Upper lobe of left lung (tissue), 6 donors: ENCODE data around the gene PLVAP. TPM values are rescaled to one million over a fixed set of nuclear protein-coding genes. Genes with fewer than 3 reads are reported as not detected.

Experiments
- ATAC-seq, 2 donors: fragments of 200-7000 bp; cut with Tn5 transposase; one replicate each; pipeline ENCODE4 v1.9.1; 2022; ENCODE audit warnings: mild to moderate bottlenecking in 2 of 2, moderate library complexity in 2 of 2; ENCODE audit not compliant: low FRiP score in 2 of 2
- DNase-seq, 2 donors: peaks; one replicate each; pipeline ENCODE4 v3.0.0-alpha.2; 2019 to 2020
- H3K27ac ChIP-seq, 4 donors: fragments of 200-600 bp; sonication (generic); one replicate each; pipeline ENCODE4 v1.5.1; 2016 to 2019
- H3K27me3 ChIP-seq, 4 donors: fragments of 200-600 bp; sonication (generic); one replicate each; pipeline ENCODE4 v1.5.1; 2017 to 2019
- H3K36me3 ChIP-seq, 4 donors: fragments of 200-600 bp; sonication (generic); one replicate each; pipeline ENCODE4 v1.5.1; 2016 to 2019
- H3K4me1 ChIP-seq, 4 donors: fragments of 200-600 bp; sonication (generic); one replicate each; pipeline ENCODE4 v1.5.1; 2018 to 2019
- H3K4me3 ChIP-seq, 4 donors: fragments of 200-600 bp; sonication (generic); one replicate each; pipeline ENCODE4 v1.5.1; 2017 to 2019; ENCODE audit warnings: mild to moderate bottlenecking in 2 of 4, moderate library complexity in 1 of 4
- H3K9me3 ChIP-seq, 4 donors: fragments of 200-600 bp; sonication (generic); one replicate each; pipeline ENCODE4 v1.5.1; 2018 to 2019
- CTCF ChIP-seq, 6 experiments: fragments of 450-650 bp in 4 of 6; fragments of 200-600 bp in 2 of 6; sonication (generic) in 2 of 6; IDR thresholded peaks; one replicate each; pipeline ENCODE4 v1.5.1; 2016 to 2019; ENCODE audit warnings: antibody characterized with exemption in 6 of 6
- EP300 ChIP-seq, 4 donors: sonication (generic); formaldehyde crosslinking; IDR thresholded peaks; one replicate each; pipeline ENCODE4 v1.5.1; 2017; ENCODE audit warnings: antibody characterized with exemption in 4 of 4, control low read depth in 2 of 4
- POLR2A ChIP-seq, 4 donors: fragments of 450-650 bp; IDR thresholded peaks; one replicate each; pipeline ENCODE4 v1.5.1; 2016 to 2017; ENCODE audit warnings: antibody characterized with exemption in 4 of 4, mild to moderate bottlenecking in 2 of 4
- POLR2AphosphoS5 ChIP-seq, 2 donors: sonication (generic); formaldehyde crosslinking; IDR thresholded peaks; one replicate each; pipeline ENCODE4 v1.5.1; 2017; ENCODE audit warnings: antibody characterized with exemption in 2 of 2
- WGBS, 2 donors: methylation state at CpG; one replicate each; pipeline ENCODE4 v1.1.5; 2017 to 2018; 5-methylcytosine and 5-hydroxymethylcytosine counted together
- total RNA-seq, 6 donors: library from RNA; depleted of rRNA in 4 of 6; stranded (reverse); fragments of >200 nt in 4 of 6; gene quantifications; one replicate each; pipeline versions ENCODE4 v1.1.0 to v1.2.1, GENCODE V29; 2016 to 2021
- donor health status: DM: no; HTN: no; CAD: no; lungs with moderate emphysema.
- donor health status: DM: no; HTN: yes; CAD: no; lungs with severe emphysema.

The PLVAP gene
- total RNA-seq, 6 donors from 2014 or later, result 1.0 to 103 (median 6.9) TPM

GRCh38 chr19:17336872-17337674 is 40.1 kb downstream of the PLVAP start, which contains the start of gene GTPBP3:
Gene GTPBP3 (plus strand): TSS chr19:17337553. CDS start chr19:17337612, 59 bp downstream.
- H3K36me3 ChIP-seq, result peaks cover 0 to 10% (median 3%) of the 10 kb centered on the region in 4 donors
- no peak for TF ChIP-seq EP300 (IDR thresholded peaks at IDR 0.05)
- peak in 3 of 4 donors; percentile 15 to 46 (median 22) for TF ChIP-seq POLR2A (IDR thresholded peaks at IDR 0.05)
- TF ChIP-seq CTCF (IDR thresholded peaks at IDR 0.05), result peak in 1 of 6 experiments; percentile 6
- peak; percentile 33 to 48 for TF ChIP-seq POLR2AphosphoS5 (IDR thresholded peaks at IDR 0.05)
- no peaks in the 10 kb centered on the region for H3K27me3 ChIP-seq
- DNase-seq, result peak; percentile 98 to 99
- peaks cover 29 to 52% (median 35%) of the 10 kb centered on the region in 4 donors for H3K4me1 ChIP-seq
- WGBS, 2 donors, result 0 to 1% methylated on average over 33 to 37 of the region's 41 CpGs
- H3K4me3 ChIP-seq, result peak within 1 kb of the TSS; percentile 61 to 91 (median 68)
- ATAC-seq, result peak; percentile 93 to 97
- no peaks in the 10 kb centered on the region for H3K9me3 ChIP-seq
- peak within 1 kb of the TSS; percentile 87 to 95 (median 90) for H3K27ac ChIP-seq

GRCh38 chr19:17335575-17335974 is 41.6 kb downstream of the PLVAP start:
- TF ChIP-seq POLR2A (IDR thresholded peaks at IDR 0.05), result no peak
- no peak for TF ChIP-seq EP300 (IDR thresholded peaks at IDR 0.05)
- no peak for TF ChIP-seq CTCF (IDR thresholded peaks at IDR 0.05)
- TF ChIP-seq POLR2AphosphoS5 (IDR thresholded peaks at IDR 0.05), result no peak
- peak overlapping the region in 1 of 4 donors; percentile 91 for H3K4me3 ChIP-seq
- H3K9me3 ChIP-seq, result no peaks in the 10 kb centered on the region
- peak overlapping the region in 1 of 4 donors; percentile 69 for H3K27ac ChIP-seq
- ATAC-seq, result no peak
- H3K36me3 ChIP-seq, result no peaks in the 10 kb centered on the region
- H3K4me1 ChIP-seq, result peaks cover 29 to 52% (median 35%) of the 10 kb centered on the region in 4 donors
- DNase-seq, result no peak
- WGBS, 2 donors, result 68 to 72% methylated on average over 10 of the region's 10 CpGs
- no peaks in the 10 kb centered on the region for H3K27me3 ChIP-seq

GRCh38 chr19:17334414-17335409 is 42.4 kb downstream of the PLVAP start, which contains the start of gene ANO8:
Gene ANO8 (minus strand): TSS chr19:17334855. CDS start chr19:17334670, 185 bp downstream.
- Histone ChIP-seq H3K4me3 (peak within 1 kb of the TSS; percentile 55 to 91 (median 80)), H3K9me3 (no peaks in the 10 kb centered on the region), H3K4me1 (peaks cover 29 to 52% (median 35%) of the 10 kb centered on the region in 4 donors), H3K27me3 (no peaks in the 10 kb centered on the region), H3K36me3 (no peaks in the 10 kb centered on the region), H3K27ac (peak within 1 kb of the TSS; percentile 30 to 86 (median 52))
- WGBS, 2 donors, result 5 to 7% methylated on average over 23 to 42 of the region's 86 CpGs
- peak; percentile 83 to 89 for ATAC-seq
- DNase-seq, result peak; percentile 95 to 96
- TF ChIP-seq POLR2A (IDR thresholded peaks at IDR 0.05), result peak in 2 of 4 donors; percentile 37 to 50
- peak in 4 of 6 experiments; percentile 8 to 19 (median 10) for TF ChIP-seq CTCF (IDR thresholded peaks at IDR 0.05)
- peak; percentile 34 to 70 for TF ChIP-seq POLR2AphosphoS5 (IDR thresholded peaks at IDR 0.05)
- TF ChIP-seq EP300 (IDR thresholded peaks at IDR 0.05), result no peak

GRCh38 chr19:17333611-17334413 is 43.3 kb downstream of the PLVAP start:
- H3K9me3 ChIP-seq, result no peaks in the 10 kb centered on the region
- peaks cover 0 to 5% (median 2%) of the 10 kb centered on the region in 4 donors for H3K27me3 ChIP-seq
- WGBS, 2 donors, result 37 to 50% methylated on average over 21 to 30 of the region's 52 CpGs
- H3K4me1 ChIP-seq, result peaks cover 29 to 59% (median 41%) of the 10 kb centered on the region in 4 donors
- DNase-seq, result peak; percentile 48 to 69
- H3K27ac ChIP-seq, result peak overlapping the region; percentile 26 to 86 (median 52)
- H3K36me3 ChIP-seq, result no peaks in the 10 kb centered on the region
- peak overlapping the region; percentile 55 to 82 (median 72) for H3K4me3 ChIP-seq
- no peak for TF ChIP-seq EP300 (IDR thresholded peaks at IDR 0.05)
- peak in 1 of 4 donors; percentile 14 for TF ChIP-seq POLR2A (IDR thresholded peaks at IDR 0.05)
- TF ChIP-seq POLR2AphosphoS5 (IDR thresholded peaks at IDR 0.05), result no peak
- peak in 1 of 2 donors; percentile 4 for ATAC-seq
